ENCODE results near the gene PNPLA1.

Gene PNPLA1

GRCh38 chr6:36285797-36286196, 15.9 kb downstream of the PNPLA1 start:
- DNase-seq: no peak

- DNase-seq: no peak
Observed at GRCh38 chr6:36286858-36287257, 17.0 kb downstream of the PNPLA1 start.

GRCh38 chr6:36289281-36289878, 19.5 kb downstream of the PNPLA1 start:
- no peak for DNase-seq

- no peak for DNase-seq
Observed at GRCh38 chr6:36290668-36291620, 21.1 kb downstream of the PNPLA1 start.

GRCh38 chr6:36292170-36292569, 22.3 kb downstream of the PNPLA1 start:
- DNase-seq: no peak

- DNase-seq: no peak
Observed at GRCh38 chr6:36296240-36296639, 26.4 kb downstream of the PNPLA1 start.

GRCh38 chr6:36297051-36297450, 27.2 kb downstream of the PNPLA1 start:
- no peak for DNase-seq

- DNase-seq: no peak
Observed at GRCh38 chr6:36297511-36297910, 27.7 kb downstream of the PNPLA1 start.

- DNase-seq: no peak
Observed at GRCh38 chr6:36298027-36298426, 28.2 kb downstream of the PNPLA1 start.

- no peak for DNase-seq
Observed at GRCh38 chr6:36301085-36301658, 31.3 kb downstream of the PNPLA1 start.

GRCh38 chr6:36301781-36302180, 31.9 kb downstream of the PNPLA1 start:
- no peak for DNase-seq

GRCh38 chr6:36302227-36302976, 32.5 kb downstream of the PNPLA1 start:
- DNase-seq: peak; percentile 68 to 87 (median 84)

GRCh38 chr6:36305885-36306284, 36.0 kb downstream of the PNPLA1 start:
- no peak for DNase-seq

- DNase-seq: no peak
Observed at GRCh38 chr6:36306375-36306774, 36.5 kb downstream of the PNPLA1 start.

GRCh38 chr6:36308514-36308913, 38.7 kb downstream of the PNPLA1 start:
- no peak for DNase-seq

GRCh38 chr6:36309203-36309602, 39.3 kb downstream of the PNPLA1 start:
- DNase-seq: no peak

GRCh38 chr6:36309900-36310299, 40.0 kb downstream of the PNPLA1 start:
- DNase-seq: no peak

- no peak for DNase-seq
Observed at GRCh38 chr6:36312854-36313648, 43.2 kb downstream of the PNPLA1 start.

GRCh38 chr6:36313649-36313936, 43.7 kb downstream of the PNPLA1 start:
- DNase-seq: no peak

GRCh38 chr6:36314221-36315014, 44.6 kb downstream of the PNPLA1 start:
- no peak for DNase-seq

GRCh38 chr6:36315921-36316320, 46.1 kb downstream of the PNPLA1 start:
- DNase-seq: no peak

GRCh38 chr6:36317623-36318022, 47.8 kb downstream of the PNPLA1 start:
- no peak for DNase-seq

All from activated naive CD4-positive, alpha-beta T cell (primary cell).